GM18861 (cell line): ENCODE results near the gene ZFP30.

ENCODE experiments used
- ATAC-seq: cut with Tn5 transposase; IDR thresholded peaks from one replicate; pipeline ENCODE4 v1.9.1; 2021; ENCODE audit not compliant: unreplicated experiment

Gene ZFP30

GRCh38 chr19:37564624-37565369 lies 90.5 kb downstream of the ZFP30 start:
- ATAC-seq, result no peak
